Natural killer cell (primary cell): Measurements from ENCODE around the gene PEX12. TPM values are rescaled to one million over a fixed set of nuclear protein-coding genes. Genes with fewer than 3 reads are reported as not detected.
"Not testable (repeated sequence)": the region's sequence is repeated elsewhere in the genome, so short reads cannot be mapped to it uniquely, and the experiment has no call there.

Source experiments
- ATAC-seq, 3 donors: fragments of 150-1000 bp in 2 of 3; fragments of 200-7000 bp in 1 of 3; cut with Tn5 transposase; 1 replicate in 1 of 3; 2 replicates in 2 of 3; pipeline ENCODE4 v1.10.0; 2021; ENCODE audit warnings: mild to moderate bottlenecking in 2 of 3, moderate library complexity in 2 of 3
- DNase-seq, 2 donors: peaks; one replicate each; pipeline versions ENCODE4 v3.0.0 to v3.0.0-alpha.2; 2013 to 2021; ENCODE audit warnings: mixed read lengths in 1 of 2
- H3K27ac ChIP-seq: one replicate; pipeline ENCODE4 v1.5.1; 2013; ENCODE audit warnings: mild to moderate bottlenecking, low read length
- H3K27me3 ChIP-seq: one replicate; pipeline ENCODE4 v1.6.1; 2013; ENCODE audit warnings: low read length; ENCODE audit not compliant: control insufficient read depth, insufficient read depth
- H3K36me3 ChIP-seq: one replicate; pipeline ENCODE4 v1.6.1; 2013; ENCODE audit warnings: low read length; ENCODE audit not compliant: control insufficient read depth, insufficient read depth
- H3K4me1 ChIP-seq: one replicate; pipeline ENCODE4 v1.6.1; 2013; ENCODE audit warnings: low read length; ENCODE audit not compliant: control insufficient read depth, insufficient read depth
- H3K4me3 ChIP-seq: one replicate; pipeline ENCODE4 v1.5.1; 2013; ENCODE audit warnings: low read length
- H3K9me3 ChIP-seq: one replicate; pipeline ENCODE4 v1.6.1; 2013; ENCODE audit warnings: low read length; ENCODE audit not compliant: control insufficient read depth, insufficient read depth
- H3K27ac Mint-ChIP-seq, 2 donors: one replicate each; pipeline ENCODE4 v1.8.0; 2022; ENCODE audit warnings: mild to moderate bottlenecking in 2 of 2, mixed read lengths in 2 of 2, moderate library complexity in 1 of 2
- H3K27me3 Mint-ChIP-seq, 2 donors: one replicate each; pipeline ENCODE4 v1.8.0; 2022; ENCODE audit warnings: low read depth in 2 of 2, mixed read lengths in 2 of 2
- H3K36me3 Mint-ChIP-seq: one replicate; pipeline ENCODE4 v1.8.0; 2022; ENCODE audit warnings: mixed read lengths
- H3K4me1 Mint-ChIP-seq, 2 donors: one replicate each; pipeline ENCODE4 v1.8.0; 2022; ENCODE audit warnings: mixed read lengths in 2 of 2
- H3K4me3 Mint-ChIP-seq: one replicate; pipeline ENCODE4 v1.8.0; 2022; ENCODE audit warnings: mild to moderate bottlenecking, moderate library complexity, mixed read lengths
- H3K9me3 Mint-ChIP-seq, 2 donors: one replicate each; pipeline ENCODE4 v1.8.0; 2022; ENCODE audit warnings: mixed read lengths in 2 of 2
- WGBS: methylation state at CpG from one replicate; pipeline ENCODE4 v1.1.7; 2013; ENCODE audit warnings: missing lambda C conversion rate; ENCODE audit not compliant: insufficient coverage; 5-methylcytosine and 5-hydroxymethylcytosine counted together
- intact Hi-C: fragments of 100-400 bp; cut with micrococcal nuclease; formaldehyde crosslinking; loops from one replicate; pipeline ENCODE4 v1.14.2; 2022
- total RNA-seq, 4 donors: library from RNA; stranded (reverse); fragments of 120-200 nt in 1 of 4; gene quantifications; one replicate each; pipeline versions ENCODE4 v1.2.3 to v1.2.4, GENCODE V29; 2013 to 2022
- TF ChIP-seq, protein P1 (sequence below): fragments of 200-600 bp; IDR thresholded peaks from one replicate; pipeline ENCODE4 v1.8.0; 2022; ENCODE audit warnings: antibody characterized with exemption

Gene PEX12
- total RNA-seq, 3 donors from 2014 or later (not counting 1 experiment from before 2014, with no cell fraction given) = 2.5 to 3.0 (median 2.9) TPM

GRCh38 chr17:35566968-35567367 is 11.4 kb downstream of the PEX12 start:
- TF ChIP-seq, protein P1, sequence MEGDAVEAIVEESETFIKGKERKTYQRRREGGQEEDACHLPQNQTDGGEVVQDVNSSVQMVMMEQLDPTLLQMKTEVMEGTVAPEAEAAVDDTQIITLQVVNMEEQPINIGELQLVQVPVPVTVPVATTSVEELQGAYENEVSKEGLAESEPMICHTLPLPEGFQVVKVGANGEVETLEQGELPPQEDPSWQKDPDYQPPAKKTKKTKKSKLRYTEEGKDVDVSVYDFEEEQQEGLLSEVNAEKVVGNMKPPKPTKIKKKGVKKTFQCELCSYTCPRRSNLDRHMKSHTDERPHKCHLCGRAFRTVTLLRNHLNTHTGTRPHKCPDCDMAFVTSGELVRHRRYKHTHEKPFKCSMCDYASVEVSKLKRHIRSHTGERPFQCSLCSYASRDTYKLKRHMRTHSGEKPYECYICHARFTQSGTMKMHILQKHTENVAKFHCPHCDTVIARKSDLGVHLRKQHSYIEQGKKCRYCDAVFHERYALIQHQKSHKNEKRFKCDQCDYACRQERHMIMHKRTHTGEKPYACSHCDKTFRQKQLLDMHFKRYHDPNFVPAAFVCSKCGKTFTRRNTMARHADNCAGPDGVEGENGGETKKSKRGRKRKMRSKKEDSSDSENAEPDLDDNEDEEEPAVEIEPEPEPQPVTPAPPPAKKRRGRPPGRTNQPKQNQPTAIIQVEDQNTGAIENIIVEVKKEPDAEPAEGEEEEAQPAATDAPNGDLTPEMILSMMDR = no peak
- Mint-ChIP-seq H3K4me1 (peaks cover 26 to 27% of the 10 kb centered on the region in 2 donors), H3K36me3 (no peaks in the 10 kb centered on the region), H3K4me3 (peak overlapping the region; percentile 97), H3K27ac (peak overlapping the region; percentile 92 to 97), H3K9me3 (no peaks in the 10 kb centered on the region), H3K27me3 (peaks cover 0 to 9% of the 10 kb centered on the region in 2 donors)
- intact Hi-C loops = no loop called here
- 89% methylated on average over 11 of the region's 11 CpGs for WGBS
- H3K27me3 ChIP-seq = no peaks in the 10 kb centered on the region
- H3K36me3 ChIP-seq = no peaks in the 10 kb centered on the region
- DNase-seq (no peak), ATAC-seq (no peak)
- H3K9me3 ChIP-seq = no peaks in the 10 kb centered on the region
- peak overlapping the region; percentile 83 for H3K4me3 ChIP-seq
- H3K27ac ChIP-seq = no peak overlapping the region
- H3K4me1 ChIP-seq = peaks cover 21% of the 10 kb centered on the region

- intact Hi-C loops, H3K36me3 ChIP-seq, H3K27ac Mint-ChIP-seq, H3K4me1 Mint-ChIP-seq, H3K36me3 Mint-ChIP-seq, H3K27ac ChIP-seq, H3K9me3 ChIP-seq, ATAC-seq, H3K9me3 Mint-ChIP-seq, H3K27me3 ChIP-seq, DNase-seq, H3K4me1 ChIP-seq, H3K4me3 ChIP-seq, H3K4me3 Mint-ChIP-seq: not testable (repeated sequence)
- H3K27me3 Mint-ChIP-seq = peaks cover 14 to 26% of the 10 kb centered on the region in 2 donors
- 94% methylated on average over 14 of the region's 16 CpGs for whole genome bisulfite sequencing
Measured at GRCh38 chr17:35563181-35563580, 15.2 kb downstream of the PEX12 start.

GRCh38 chr17:35560703-35561102 is 17.7 kb downstream of the PEX12 start, which contains the start of gene SLFN14:
Gene SLFN14 (minus strand): TSS chr17:35560819. CDS start chr17:35558062, 2,757 bp downstream.
- Mint-ChIP-seq H3K9me3 (no peaks in the 10 kb centered on the region), H3K36me3 (no peaks in the 10 kb centered on the region), H3K4me3 (no peak within 1 kb of the TSS), H3K4me1 (no peaks in the 10 kb centered on the region), H3K27ac (no peak within 1 kb of the TSS), H3K27me3 (peaks cover 14 to 27% of the 10 kb centered on the region in 2 donors)
- ATAC-seq (no peak), DNase-seq (no peak)
- TF ChIP-seq, protein P1 = no peak
- Histone ChIP-seq H3K27me3 (peaks cover 2% of the 10 kb centered on the region), H3K36me3 (no peaks in the 10 kb centered on the region), H3K27ac (no peak within 1 kb of the TSS), H3K9me3 (no peaks in the 10 kb centered on the region), H3K4me1 (no peaks in the 10 kb centered on the region), H3K4me3 (no peak within 1 kb of the TSS)
- intact Hi-C loops = no loop called here
- 33% methylated on average over 1 of the region's 3 CpGs for WGBS

GRCh38 chr17:35559495-35560210 is 18.7 kb downstream of the PEX12 start:
- H3K27me3 ChIP-seq = peaks cover 2% of the 10 kb centered on the region
- 64% methylated on average over 2 of the region's 2 CpGs for WGBS
- ATAC-seq = no peak
- TF ChIP-seq, protein P1 = no peak
- no peak overlapping the region for H3K4me3 Mint-ChIP-seq
- no peak overlapping the region for H3K27ac ChIP-seq
- H3K4me1 ChIP-seq = no peaks in the 10 kb centered on the region
- no peaks in the 10 kb centered on the region for H3K9me3 Mint-ChIP-seq
- no peaks in the 10 kb centered on the region for H3K36me3 ChIP-seq
- no peak for DNase-seq
- no peaks in the 10 kb centered on the region for H3K9me3 ChIP-seq
- no peaks in the 10 kb centered on the region for H3K36me3 Mint-ChIP-seq
- H3K27me3 Mint-ChIP-seq = peaks cover 14 to 27% of the 10 kb centered on the region in 2 donors
- H3K4me1 Mint-ChIP-seq = no peaks in the 10 kb centered on the region
- no peak overlapping the region for H3K4me3 ChIP-seq
- intact Hi-C loops = no loop called here
- H3K27ac Mint-ChIP-seq = no peak overlapping the region
